H1 (cell line): ENCODE results near the gene KCNK13. TPM values are rescaled to one million over a fixed set of nuclear protein-coding genes. Genes with fewer than 3 reads are reported as not detected.

Source experiments
- HDAC6 ChIP-seq: IDR thresholded peaks from one replicate; pipeline ENCODE4 v1.7.1; 2012; ENCODE audit warnings: low read depth, mild to moderate bottlenecking, inconsistent platforms, low read length, moderate library complexity
- POU5F1 ChIP-seq: IDR thresholded peaks from 2 replicates; pipeline ENCODE4 v1.6.1; 2011; ENCODE audit warnings: low read depth, mild to moderate bottlenecking, low read length, moderate library complexity
- RXRA ChIP-seq: IDR thresholded peaks from 2 replicates; pipeline ENCODE4 v1.6.1; 2011; ENCODE audit warnings: low read depth, mild to moderate bottlenecking, low read length, moderate library complexity; ENCODE audit not compliant: insufficient read depth
- SIRT6 ChIP-seq: IDR thresholded peaks from one replicate; pipeline ENCODE4 v1.7.1; 2012; ENCODE audit warnings: low read length, inconsistent platforms
- polyA plus RNA-seq, 7 experiments: library from polyadenylated mRNA; depleted of rRNA in 3 of 7; stranded (reverse) in 5 of 7; unstranded in 2 of 7; fragments of >200 nt in 5 of 7; fragments of 200-250 nt in 2 of 7; gene quantifications; 1 replicate in 5 of 7; 2 replicates in 1 of 7; 4 replicates in 1 of 7; pipeline versions ENCODE4 v1.2.1 to v1.2.3, GENCODE V29; 2011 to 2013; ENCODE audit warnings: missing spikeins in 2 of 7, mixed read lengths in 2 of 7
- total RNA-seq: library from RNA; stranded (reverse); fragmentation: NEBNext Ultra II Directional; extraction: Animal tissue kit (Norgen Biotek cat#: 25700); gene quantifications from 2 replicates; pipeline ENCODE4 v1.2.1, GENCODE V29; 2021
- TF ChIP-seq, protein P1 (sequence below): fragments of 300-600 bp; sonication (generic); IDR thresholded peaks from 2 replicates; pipeline ENCODE4 v1.7.1; 2012; ENCODE audit warnings: low read length, moderate library complexity, mild to moderate bottlenecking, inconsistent platforms; ENCODE audit not compliant: insufficient replicate concordance

Gene KCNK13
- total and polyA plus RNA-seq, 2 of the 8 experiments (the other 6 are each of a cell fraction or from before 2014, with no cell fraction given), result 0.39 to 0.48 TPM

DNA sequence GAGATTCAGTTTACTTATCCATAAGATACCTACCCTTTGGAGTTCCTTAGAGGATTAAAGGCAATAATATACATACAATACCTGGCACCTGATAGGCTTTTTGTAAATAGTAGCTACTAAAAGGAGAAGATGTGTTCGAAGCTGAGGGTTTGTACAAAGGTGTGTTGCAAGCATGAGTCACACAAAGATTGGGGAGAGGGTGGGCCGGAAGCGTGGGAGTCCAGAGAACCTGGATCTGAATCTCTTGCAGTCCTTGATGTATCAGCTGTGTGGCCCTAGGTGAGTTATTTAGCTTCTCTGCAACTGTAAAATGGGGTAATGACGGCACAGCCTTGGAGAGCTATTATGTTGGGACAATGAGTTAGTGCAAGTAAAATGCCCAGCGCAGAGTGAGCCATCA lies 132.9 kb downstream of the KCNK13 start (continued):
- TF ChIP-seq, protein P1, sequence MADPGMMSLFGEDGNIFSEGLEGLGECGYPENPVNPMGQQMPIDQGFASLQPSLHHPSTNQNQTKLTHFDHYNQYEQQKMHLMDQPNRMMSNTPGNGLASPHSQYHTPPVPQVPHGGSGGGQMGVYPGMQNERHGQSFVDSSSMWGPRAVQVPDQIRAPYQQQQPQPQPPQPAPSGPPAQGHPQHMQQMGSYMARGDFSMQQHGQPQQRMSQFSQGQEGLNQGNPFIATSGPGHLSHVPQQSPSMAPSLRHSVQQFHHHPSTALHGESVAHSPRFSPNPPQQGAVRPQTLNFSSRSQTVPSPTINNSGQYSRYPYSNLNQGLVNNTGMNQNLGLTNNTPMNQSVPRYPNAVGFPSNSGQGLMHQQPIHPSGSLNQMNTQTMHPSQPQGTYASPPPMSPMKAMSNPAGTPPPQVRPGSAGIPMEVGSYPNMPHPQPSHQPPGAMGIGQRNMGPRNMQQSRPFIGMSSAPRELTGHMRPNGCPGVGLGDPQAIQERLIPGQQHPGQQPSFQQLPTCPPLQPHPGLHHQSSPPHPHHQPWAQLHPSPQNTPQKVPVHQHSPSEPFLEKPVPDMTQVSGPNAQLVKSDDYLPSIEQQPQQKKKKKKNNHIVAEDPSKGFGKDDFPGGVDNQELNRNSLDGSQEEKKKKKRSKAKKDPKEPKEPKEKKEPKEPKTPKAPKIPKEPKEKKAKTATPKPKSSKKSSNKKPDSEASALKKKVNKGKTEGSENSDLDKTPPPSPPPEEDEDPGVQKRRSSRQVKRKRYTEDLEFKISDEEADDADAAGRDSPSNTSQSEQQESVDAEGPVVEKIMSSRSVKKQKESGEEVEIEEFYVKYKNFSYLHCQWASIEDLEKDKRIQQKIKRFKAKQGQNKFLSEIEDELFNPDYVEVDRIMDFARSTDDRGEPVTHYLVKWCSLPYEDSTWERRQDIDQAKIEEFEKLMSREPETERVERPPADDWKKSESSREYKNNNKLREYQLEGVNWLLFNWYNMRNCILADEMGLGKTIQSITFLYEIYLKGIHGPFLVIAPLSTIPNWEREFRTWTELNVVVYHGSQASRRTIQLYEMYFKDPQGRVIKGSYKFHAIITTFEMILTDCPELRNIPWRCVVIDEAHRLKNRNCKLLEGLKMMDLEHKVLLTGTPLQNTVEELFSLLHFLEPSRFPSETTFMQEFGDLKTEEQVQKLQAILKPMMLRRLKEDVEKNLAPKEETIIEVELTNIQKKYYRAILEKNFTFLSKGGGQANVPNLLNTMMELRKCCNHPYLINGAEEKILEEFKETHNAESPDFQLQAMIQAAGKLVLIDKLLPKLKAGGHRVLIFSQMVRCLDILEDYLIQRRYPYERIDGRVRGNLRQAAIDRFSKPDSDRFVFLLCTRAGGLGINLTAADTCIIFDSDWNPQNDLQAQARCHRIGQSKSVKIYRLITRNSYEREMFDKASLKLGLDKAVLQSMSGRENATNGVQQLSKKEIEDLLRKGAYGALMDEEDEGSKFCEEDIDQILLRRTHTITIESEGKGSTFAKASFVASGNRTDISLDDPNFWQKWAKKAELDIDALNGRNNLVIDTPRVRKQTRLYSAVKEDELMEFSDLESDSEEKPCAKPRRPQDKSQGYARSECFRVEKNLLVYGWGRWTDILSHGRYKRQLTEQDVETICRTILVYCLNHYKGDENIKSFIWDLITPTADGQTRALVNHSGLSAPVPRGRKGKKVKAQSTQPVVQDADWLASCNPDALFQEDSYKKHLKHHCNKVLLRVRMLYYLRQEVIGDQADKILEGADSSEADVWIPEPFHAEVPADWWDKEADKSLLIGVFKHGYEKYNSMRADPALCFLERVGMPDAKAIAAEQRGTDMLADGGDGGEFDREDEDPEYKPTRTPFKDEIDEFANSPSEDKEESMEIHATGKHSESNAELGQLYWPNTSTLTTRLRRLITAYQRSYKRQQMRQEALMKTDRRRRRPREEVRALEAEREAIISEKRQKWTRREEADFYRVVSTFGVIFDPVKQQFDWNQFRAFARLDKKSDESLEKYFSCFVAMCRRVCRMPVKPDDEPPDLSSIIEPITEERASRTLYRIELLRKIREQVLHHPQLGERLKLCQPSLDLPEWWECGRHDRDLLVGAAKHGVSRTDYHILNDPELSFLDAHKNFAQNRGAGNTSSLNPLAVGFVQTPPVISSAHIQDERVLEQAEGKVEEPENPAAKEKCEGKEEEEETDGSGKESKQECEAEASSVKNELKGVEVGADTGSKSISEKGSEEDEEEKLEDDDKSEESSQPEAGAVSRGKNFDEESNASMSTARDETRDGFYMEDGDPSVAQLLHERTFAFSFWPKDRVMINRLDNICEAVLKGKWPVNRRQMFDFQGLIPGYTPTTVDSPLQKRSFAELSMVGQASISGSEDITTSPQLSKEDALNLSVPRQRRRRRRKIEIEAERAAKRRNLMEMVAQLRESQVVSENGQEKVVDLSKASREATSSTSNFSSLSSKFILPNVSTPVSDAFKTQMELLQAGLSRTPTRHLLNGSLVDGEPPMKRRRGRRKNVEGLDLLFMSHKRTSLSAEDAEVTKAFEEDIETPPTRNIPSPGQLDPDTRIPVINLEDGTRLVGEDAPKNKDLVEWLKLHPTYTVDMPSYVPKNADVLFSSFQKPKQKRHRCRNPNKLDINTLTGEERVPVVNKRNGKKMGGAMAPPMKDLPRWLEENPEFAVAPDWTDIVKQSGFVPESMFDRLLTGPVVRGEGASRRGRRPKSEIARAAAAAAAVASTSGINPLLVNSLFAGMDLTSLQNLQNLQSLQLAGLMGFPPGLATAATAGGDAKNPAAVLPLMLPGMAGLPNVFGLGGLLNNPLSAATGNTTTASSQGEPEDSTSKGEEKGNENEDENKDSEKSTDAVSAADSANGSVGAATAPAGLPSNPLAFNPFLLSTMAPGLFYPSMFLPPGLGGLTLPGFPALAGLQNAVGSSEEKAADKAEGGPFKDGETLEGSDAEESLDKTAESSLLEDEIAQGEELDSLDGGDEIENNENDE, result no peak
- TF ChIP-seq RXRA, result no peak
- TF ChIP-seq HDAC6, result no peak
- TF ChIP-seq POU5F1, result no peak
- no peak for TF ChIP-seq SIRT6
